HepG2 (cell line): ENCODE measurements around the gene KCTD15. TPM values are rescaled to one million over a fixed set of nuclear protein-coding genes. Genes with fewer than 3 reads are reported as not detected.

Experiments used
- ATAD3A ChIP-seq: sonication (generic); formaldehyde crosslinking; IDR thresholded peaks from 2 replicates; pipeline ENCODE4 v1.4.0; 2020; ENCODE audit warnings: missing genetic modification reagents
- BORCS8-MEF2B ChIP-seq: sonication (generic); formaldehyde crosslinking; IDR thresholded peaks from 2 replicates; pipeline ENCODE4 v1.8.0; 2022; ENCODE audit warnings: mild to moderate bottlenecking, missing genetic modification reagents
- DR1 ChIP-seq: sonication (generic); formaldehyde crosslinking; IDR thresholded peaks from 2 replicates; pipeline ENCODE4 v1.8.0; 2021; ENCODE audit warnings: mild to moderate bottlenecking, missing genetic modification reagents, inconsistent platforms
- FOXM1 ChIP-seq: sonication (generic); formaldehyde crosslinking; IDR thresholded peaks from 2 replicates; pipeline ENCODE4 v1.5.0; 2020; ENCODE audit warnings: missing genetic modification reagents
- MBD4 ChIP-seq: IDR thresholded peaks from 2 replicates; pipeline ENCODE4 v1.6.1; 2012; ENCODE audit warnings: low read length, inconsistent platforms, borderline replicate concordance
- MTA1 ChIP-seq: sonication (generic); formaldehyde crosslinking; IDR thresholded peaks from 2 replicates; pipeline ENCODE4 v1.4.0; 2020; ENCODE audit warnings: missing genetic modification reagents, mild to moderate bottlenecking, borderline replicate concordance
- SMAD9 ChIP-seq: sonication (generic); formaldehyde crosslinking; IDR thresholded peaks from 2 replicates; pipeline ENCODE4 v1.5.1; 2020; ENCODE audit warnings: mild to moderate bottlenecking, missing genetic modification reagents
- SP140L ChIP-seq: sonication (generic); formaldehyde crosslinking; IDR thresholded peaks from 2 replicates; pipeline ENCODE4 v1.4.0; 2020; ENCODE audit warnings: missing genetic modification reagents, borderline replicate concordance
- STAG1 ChIP-seq: sonication (generic); formaldehyde crosslinking; IDR thresholded peaks from 2 replicates; pipeline ENCODE4 v1.4.0; 2020; ENCODE audit warnings: missing genetic modification reagents
- TRIM24 ChIP-seq: sonication (generic); formaldehyde crosslinking; IDR thresholded peaks from 2 replicates; pipeline ENCODE4 v1.8.0; 2022; ENCODE audit warnings: mild to moderate bottlenecking, missing genetic modification reagents
- ZC3H13 ChIP-seq: sonication (generic); formaldehyde crosslinking; IDR thresholded peaks from 2 replicates; pipeline ENCODE4 v1.8.1; 2023; ENCODE audit warnings: mild to moderate bottlenecking, missing genetic modification reagents, moderate library complexity
- ZKSCAN5 ChIP-seq: sonication (generic); formaldehyde crosslinking; IDR thresholded peaks from 2 replicates; pipeline ENCODE4 v1.5.1; 2020; ENCODE audit warnings: mild to moderate bottlenecking, missing genetic modification reagents
- ZNF430 ChIP-seq: sonication (generic); formaldehyde crosslinking; IDR thresholded peaks from 2 replicates; pipeline ENCODE4 v1.9.0; 2021; ENCODE audit warnings: mild to moderate bottlenecking, missing genetic modification reagents
- ZNF460 ChIP-seq: sonication (generic); formaldehyde crosslinking; IDR thresholded peaks from 2 replicates; pipeline ENCODE4 v1.5.1; 2020; ENCODE audit warnings: missing genetic modification reagents, mild to moderate bottlenecking, borderline replicate concordance
- ZNF512 ChIP-seq: sonication (generic); formaldehyde crosslinking; IDR thresholded peaks from 2 replicates; pipeline ENCODE4 v1.4.0; 2020; ENCODE audit warnings: mild to moderate bottlenecking, missing genetic modification reagents
- ZNF546 ChIP-seq: sonication (generic); formaldehyde crosslinking; conservative IDR thresholded peaks from 2 replicates; pipeline ENCODE4 v1.8.1; 2023; ENCODE audit warnings: mild to moderate bottlenecking, missing genetic modification reagents
- ZNF562 ChIP-seq: sonication (generic); formaldehyde crosslinking; IDR thresholded peaks from 2 replicates; pipeline ENCODE4 v1.8.0; 2022; ENCODE audit warnings: missing genetic modification reagents, borderline replicate concordance
- ZNF598 ChIP-seq: sonication (generic); formaldehyde crosslinking; IDR thresholded peaks from 2 replicates; pipeline ENCODE4 v1.5.1; 2020; ENCODE audit warnings: mild to moderate bottlenecking, missing genetic modification reagents, borderline replicate concordance
- polyA plus RNA-seq, 8 experiments: library from polyadenylated mRNA; depleted of rRNA in 3 of 8; stranded (reverse) in 7 of 8; unstranded in 1 of 8; fragments of >200 nt; fragmentation: Illumina TruSeq in 4 of 8; extraction: Trizol in 4 of 8; gene quantifications; 2 replicates each; pipeline versions ENCODE4 v1.2.1 to v1.2.3, GENCODE V29; 2011 to 2016; ENCODE audit warnings: low read depth in 4 of 8, missing spikeins in 1 of 8, mixed read lengths in 1 of 8; ENCODE audit not compliant: insufficient read depth in 1 of 8
- total RNA-seq, 5 experiments: library from RNA; depleted of rRNA; stranded (reverse); fragments of >200 nt; fragmentation: Illumina TruSeq; extraction: Trizol; gene quantifications; 2 replicates each; pipeline ENCODE4 v1.2.3, GENCODE V29; 2016; ENCODE audit warnings: low read depth in 1 of 5
- TF ChIP-seq, protein P1 (sequence below): sonication (generic); formaldehyde crosslinking; IDR thresholded peaks from 2 replicates; pipeline ENCODE4 v1.5.0; 2020; ENCODE audit warnings: mild to moderate bottlenecking, missing genetic modification reagents
- TF ChIP-seq, protein P2 (sequence below): sonication (generic); formaldehyde crosslinking; IDR thresholded peaks from 2 replicates; pipeline ENCODE4 v1.8.0; 2023; ENCODE audit warnings: mild to moderate bottlenecking, missing genetic modification reagents
- TF ChIP-seq, protein P3 (sequence below): sonication (generic); formaldehyde crosslinking; IDR thresholded peaks from 2 replicates; pipeline ENCODE4 v1.8.1; 2022; ENCODE audit warnings: low read depth, mild to moderate bottlenecking, missing genetic modification reagents
- TF ChIP-seq, protein P4 (sequence below): sonication (generic); formaldehyde crosslinking; IDR thresholded peaks from 2 replicates; pipeline ENCODE4 v1.8.1; 2022; ENCODE audit warnings: mild to moderate bottlenecking, missing genetic modification reagents

The KCTD15 gene
- total and polyA plus RNA-seq, 2 of the 13 experiments (the other 11 are each of a cell fraction or from before 2014, with no cell fraction given), result 13.2 to 16.7 TPM

DNA sequence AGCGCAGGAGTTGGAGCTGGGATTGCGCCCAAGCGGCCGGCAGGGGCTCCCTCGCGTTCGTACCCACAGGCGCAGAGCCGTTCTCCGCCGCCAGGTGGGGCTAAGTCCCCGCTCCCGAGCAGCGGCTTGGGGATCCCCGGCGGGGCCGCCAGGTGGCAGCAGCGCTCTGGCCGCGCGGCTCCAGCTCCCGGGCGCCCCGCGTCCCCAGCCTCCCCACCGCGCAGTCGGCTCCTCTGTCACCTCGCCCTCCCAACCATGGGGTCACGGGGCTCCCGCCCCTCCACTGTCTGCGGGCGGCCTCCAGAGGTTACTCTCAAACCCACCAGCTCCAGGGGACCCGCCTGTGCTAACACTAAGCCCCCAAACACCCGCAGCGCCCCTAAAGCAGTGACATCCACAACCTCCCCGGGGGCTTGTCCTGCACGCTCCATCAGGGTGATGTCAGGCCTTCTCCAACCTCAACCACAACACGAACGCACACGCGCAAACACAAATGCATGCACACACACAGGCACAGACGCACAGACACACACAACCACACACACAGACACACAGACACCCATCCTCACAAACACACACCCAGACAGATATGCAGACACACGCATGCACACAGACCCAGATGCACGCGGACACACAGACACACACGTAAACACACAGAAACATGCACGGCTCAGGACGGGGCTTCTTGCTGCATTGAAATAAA is 18.4 kb upstream of the KCTD15 start (continued):
- TF ChIP-seq, protein P1, sequence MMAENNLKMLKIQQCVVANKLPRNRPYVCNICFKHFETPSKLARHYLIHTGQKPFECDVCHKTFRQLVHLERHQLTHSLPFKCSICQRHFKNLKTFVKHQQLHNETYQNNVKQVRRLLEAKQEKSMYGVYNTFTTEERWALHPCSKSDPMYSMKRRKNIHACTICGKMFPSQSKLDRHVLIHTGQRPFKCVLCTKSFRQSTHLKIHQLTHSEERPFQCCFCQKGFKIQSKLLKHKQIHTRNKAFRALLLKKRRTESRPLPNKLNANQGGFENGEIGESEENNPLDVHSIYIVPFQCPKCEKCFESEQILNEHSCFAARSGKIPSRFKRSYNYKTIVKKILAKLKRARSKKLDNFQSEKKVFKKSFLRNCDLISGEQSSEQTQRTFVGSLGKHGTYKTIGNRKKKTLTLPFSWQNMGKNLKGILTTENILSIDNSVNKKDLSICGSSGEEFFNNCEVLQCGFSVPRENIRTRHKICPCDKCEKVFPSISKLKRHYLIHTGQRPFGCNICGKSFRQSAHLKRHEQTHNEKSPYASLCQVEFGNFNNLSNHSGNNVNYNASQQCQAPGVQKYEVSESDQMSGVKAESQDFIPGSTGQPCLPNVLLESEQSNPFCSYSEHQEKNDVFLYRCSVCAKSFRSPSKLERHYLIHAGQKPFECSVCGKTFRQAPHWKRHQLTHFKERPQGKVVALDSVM (CRISPR knock-in tag), result peak; percentile 42; the same call in 1 of the 2 replicates
- no peak for TF ChIP-seq BORCS8-MEF2B (CRISPR knock-in tag)
- no peak for TF ChIP-seq ZC3H13 (CRISPR knock-in tag)
- no peak for TF ChIP-seq DR1 (CRISPR knock-in tag)
- TF ChIP-seq, protein P2, sequence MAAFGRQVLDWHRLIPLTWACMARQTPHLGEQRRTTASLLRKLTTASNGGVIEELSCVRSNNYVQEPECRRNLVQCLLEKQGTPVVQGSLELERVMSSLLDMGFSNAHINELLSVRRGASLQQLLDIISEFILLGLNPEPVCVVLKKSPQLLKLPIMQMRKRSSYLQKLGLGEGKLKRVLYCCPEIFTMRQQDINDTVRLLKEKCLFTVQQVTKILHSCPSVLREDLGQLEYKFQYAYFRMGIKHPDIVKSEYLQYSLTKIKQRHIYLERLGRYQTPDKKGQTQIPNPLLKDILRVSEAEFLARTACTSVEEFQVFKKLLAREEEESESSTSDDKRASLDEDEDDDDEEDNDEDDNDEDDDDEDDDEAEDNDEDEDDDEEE (CRISPR knock-in tag), result no peak
- peak; percentile 19; the same call in 1 of the 2 replicates for TF ChIP-seq MTA1 (CRISPR knock-in tag)
- TF ChIP-seq ZNF430 (CRISPR knock-in tag), result no peak
- no peak for TF ChIP-seq ZNF512 (CRISPR knock-in tag)
- TF ChIP-seq, protein P3, sequence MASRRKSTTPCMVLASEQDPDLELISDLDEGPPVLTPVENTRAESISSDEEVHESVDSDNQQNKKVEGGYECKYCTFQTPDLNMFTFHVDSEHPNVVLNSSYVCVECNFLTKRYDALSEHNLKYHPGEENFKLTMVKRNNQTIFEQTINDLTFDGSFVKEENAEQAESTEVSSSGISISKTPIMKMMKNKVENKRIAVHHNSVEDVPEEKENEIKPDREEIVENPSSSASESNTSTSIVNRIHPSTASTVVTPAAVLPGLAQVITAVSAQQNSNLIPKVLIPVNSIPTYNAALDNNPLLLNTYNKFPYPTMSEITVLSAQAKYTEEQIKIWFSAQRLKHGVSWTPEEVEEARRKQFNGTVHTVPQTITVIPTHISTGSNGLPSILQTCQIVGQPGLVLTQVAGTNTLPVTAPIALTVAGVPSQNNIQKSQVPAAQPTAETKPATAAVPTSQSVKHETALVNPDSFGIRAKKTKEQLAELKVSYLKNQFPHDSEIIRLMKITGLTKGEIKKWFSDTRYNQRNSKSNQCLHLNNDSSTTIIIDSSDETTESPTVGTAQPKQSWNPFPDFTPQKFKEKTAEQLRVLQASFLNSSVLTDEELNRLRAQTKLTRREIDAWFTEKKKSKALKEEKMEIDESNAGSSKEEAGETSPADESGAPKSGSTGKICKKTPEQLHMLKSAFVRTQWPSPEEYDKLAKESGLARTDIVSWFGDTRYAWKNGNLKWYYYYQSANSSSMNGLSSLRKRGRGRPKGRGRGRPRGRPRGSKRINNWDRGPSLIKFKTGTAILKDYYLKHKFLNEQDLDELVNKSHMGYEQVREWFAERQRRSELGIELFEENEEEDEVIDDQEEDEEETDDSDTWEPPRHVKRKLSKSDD (CRISPR knock-in tag), result no peak
- no peak for TF ChIP-seq ATAD3A (CRISPR knock-in tag)
- TF ChIP-seq ZNF562 (CRISPR knock-in tag), result no peak
- TF ChIP-seq ZKSCAN5, result no peak
- TF ChIP-seq FOXM1 (CRISPR knock-in tag), result no peak
- TF ChIP-seq SP140L (CRISPR knock-in tag), result no peak
- TF ChIP-seq TRIM24 (CRISPR knock-in tag), result no peak
- no peak for TF ChIP-seq ZNF460 (CRISPR knock-in tag)
- TF ChIP-seq ZNF598 (CRISPR knock-in tag), result peak; percentile 82; the same call in 1 of the 2 replicates
- no peak for TF ChIP-seq SMAD9 (CRISPR knock-in tag)
- TF ChIP-seq ZNF546 (CRISPR knock-in tag), result no peak
- TF ChIP-seq STAG1 (CRISPR knock-in tag), result peak; percentile 99
- TF ChIP-seq, protein P4, sequence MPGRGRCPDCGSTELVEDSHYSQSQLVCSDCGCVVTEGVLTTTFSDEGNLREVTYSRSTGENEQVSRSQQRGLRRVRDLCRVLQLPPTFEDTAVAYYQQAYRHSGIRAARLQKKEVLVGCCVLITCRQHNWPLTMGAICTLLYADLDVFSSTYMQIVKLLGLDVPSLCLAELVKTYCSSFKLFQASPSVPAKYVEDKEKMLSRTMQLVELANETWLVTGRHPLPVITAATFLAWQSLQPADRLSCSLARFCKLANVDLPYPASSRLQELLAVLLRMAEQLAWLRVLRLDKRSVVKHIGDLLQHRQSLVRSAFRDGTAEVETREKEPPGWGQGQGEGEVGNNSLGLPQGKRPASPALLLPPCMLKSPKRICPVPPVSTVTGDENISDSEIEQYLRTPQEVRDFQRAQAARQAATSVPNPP (CRISPR knock-in tag), result no peak
- no peak for TF ChIP-seq MBD4
